GM21723 (cell line): ENCODE results near the gene P4HB.

Experiments used
- ATAC-seq: cut with Tn5 transposase; IDR thresholded peaks from one replicate; pipeline ENCODE4 v1.9.1; 2021; ENCODE audit warnings: mild to moderate bottlenecking, moderate library complexity; ENCODE audit not compliant: unreplicated experiment

Gene P4HB

DNA sequence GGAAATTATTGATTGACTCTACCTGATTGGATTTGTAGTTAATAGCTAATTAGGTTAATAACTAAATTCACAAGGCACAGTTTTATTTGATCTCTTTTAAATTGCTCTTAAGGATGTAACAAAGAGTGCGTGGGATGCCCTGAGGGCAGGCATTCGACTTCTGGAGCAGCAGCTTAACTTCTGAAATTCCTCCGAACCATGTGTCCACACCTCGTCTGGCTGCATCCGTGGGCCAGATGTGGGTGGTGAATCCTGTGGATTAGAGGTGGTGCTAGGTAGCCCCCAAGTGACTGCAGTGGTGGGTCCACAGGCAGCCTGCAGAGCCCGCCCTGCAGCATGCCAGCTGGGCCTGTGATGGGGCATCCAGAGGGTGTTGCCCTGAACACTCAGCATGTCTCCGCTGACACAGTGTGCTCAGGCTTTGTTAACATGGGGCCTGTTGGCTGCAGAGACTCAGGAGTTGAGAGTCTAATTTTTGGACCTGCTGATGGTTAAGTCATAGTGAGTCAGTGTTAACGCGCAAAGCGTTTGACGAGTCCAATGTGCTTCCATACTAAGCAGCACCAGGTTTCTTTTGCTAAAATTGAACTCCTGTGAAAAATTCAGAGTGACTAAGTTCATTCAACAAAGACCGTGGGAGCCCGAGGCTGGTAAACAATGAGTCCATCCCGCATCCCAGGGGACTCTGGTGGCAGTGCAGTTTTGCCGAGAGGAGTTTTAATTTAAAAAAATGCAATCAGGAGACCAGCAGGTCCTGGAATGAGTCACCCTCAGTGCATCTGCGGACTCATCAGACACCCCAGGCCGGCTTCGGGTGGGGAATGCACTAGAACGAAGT lies 37.9 kb upstream of the P4HB start:
- no peak for ATAC-seq

GRCh38 chr17:81895400-81895799 lies 35.1 kb upstream of the P4HB start:
- no peak for ATAC-seq

- no peak for ATAC-seq
Measured at GRCh38 chr17:81891303-81891552, 30.9 kb upstream of the P4HB start.

- ATAC-seq = no peak
Measured at GRCh38 chr17:81890447-81891302, 30.3 kb upstream of the P4HB start.

DNA sequence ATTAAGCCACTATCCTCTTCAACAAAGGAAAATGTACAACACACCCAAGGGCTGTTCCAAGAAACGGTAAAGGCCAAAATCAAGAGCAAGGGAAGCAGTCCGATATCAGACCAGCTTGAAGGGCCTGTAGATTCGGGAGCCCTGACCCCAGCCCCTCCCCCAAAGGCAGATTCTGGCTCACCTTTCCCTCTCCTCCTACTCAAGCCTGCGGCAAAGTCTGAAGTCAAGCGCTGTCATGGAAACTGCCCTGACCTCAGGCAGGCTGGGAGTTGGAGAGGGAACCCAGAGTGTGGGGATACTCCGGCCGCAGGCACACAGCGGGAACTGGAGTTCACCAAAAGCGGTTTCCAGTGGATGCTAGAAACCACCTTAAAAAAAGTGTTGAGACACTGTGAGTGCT lies 29.3 kb upstream of the P4HB start:
- no peak for ATAC-seq

- ATAC-seq = no peak
Measured at GRCh38 chr17:81888988-81889595, 28.8 kb upstream of the P4HB start.

DNA sequence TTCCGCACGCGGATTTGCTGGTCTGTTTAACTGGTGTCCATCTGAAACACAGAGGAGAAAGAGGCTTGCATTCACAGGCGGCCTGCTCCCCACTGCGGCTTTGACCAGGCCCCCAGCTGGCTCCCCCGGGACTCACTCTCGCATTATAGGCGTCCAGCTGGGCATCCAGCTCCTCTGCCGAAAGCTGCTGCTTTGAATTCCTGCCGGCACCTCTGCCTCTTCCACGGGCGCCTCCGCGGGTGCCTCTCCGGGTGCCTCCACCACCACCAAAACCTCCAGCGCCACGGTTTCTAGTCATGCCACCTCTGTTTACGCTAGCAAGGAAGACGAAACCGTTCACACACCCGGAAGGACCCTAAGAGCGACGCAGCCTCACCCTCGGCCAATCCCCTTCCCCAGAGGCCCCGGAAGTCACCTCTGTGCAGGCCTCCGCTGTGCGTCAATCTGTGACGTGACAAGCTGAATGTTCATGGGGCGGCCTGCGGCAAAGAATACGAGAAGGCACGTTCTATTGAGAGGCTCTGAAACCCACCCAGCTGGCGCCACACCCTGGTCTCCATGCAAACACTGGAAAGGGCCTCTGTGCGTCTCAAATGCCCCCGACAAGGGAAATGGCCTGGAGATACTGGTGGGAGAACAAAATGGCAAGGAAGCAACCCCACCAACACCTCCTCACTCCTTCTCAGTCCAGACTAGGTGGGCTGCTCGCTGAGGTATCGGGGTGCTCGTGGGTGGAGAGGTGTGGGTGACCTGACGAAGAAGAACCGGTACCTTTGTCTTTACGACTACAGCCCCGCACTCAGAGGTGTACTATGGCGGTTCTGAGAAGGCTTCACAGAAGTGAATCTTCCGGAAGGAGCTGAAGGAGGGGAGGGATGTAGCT lies 28.0 kb upstream of the P4HB start:
- no peak for ATAC-seq

DNA sequence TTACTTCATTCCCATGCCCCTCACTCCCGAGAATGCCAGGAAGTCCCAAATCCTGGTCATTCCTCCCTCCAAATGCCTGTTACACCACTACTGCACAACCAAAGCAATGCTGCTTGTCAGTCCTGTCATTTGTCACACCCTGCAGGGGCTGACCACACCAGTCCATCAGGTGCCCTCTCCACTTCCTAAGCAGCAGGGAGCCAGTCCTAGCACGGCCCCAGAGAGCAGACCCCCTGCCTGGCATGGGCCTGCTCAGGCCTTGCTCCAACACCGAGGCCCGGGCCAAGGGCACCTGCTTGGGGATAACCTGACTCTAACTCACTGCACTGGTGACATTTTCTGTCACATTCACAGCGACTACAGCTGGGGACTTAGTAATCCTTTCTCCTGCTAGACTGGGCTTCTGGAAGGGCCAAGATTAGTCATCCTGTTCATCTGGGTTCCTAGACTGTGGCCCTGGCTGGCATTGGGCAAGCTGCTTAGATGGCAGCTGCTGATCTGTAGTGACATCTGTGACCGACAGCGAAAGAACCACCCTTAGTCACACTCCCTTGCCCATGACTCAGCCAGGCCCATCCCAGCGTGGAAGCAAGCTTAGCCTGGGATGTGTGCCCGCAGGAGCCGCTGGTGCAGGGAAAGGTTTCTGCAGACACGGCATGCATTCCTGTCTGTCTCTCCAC lies 25.7 kb upstream of the P4HB start:
- ATAC-seq = no peak

DNA sequence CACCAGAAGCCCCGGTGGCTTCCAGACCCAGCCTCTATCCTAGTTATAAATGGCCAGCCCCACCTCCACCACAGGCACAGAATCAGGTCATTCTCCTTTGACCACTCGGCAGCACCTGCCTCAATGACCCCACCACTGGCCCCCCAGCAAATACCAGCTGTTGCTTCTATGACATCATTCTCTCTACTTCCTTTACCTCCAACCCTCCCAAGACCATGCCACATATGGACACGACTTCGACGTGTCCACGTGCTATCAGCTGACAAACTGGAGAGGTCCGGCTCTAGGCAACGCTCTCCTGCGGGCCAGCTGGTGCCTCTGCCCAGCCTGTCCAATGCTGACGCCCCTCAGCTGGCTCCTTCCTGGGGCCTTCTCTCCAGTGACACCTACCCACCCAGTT lies 25.1 kb upstream of the P4HB start:
- no peak for ATAC-seq

- no peak for ATAC-seq
Measured at GRCh38 chr17:81884968-81885367, 24.6 kb upstream of the P4HB start.

- no peak for ATAC-seq
Measured at GRCh38 chr17:81884520-81884919, 24.2 kb upstream of the P4HB start.

- no peak for ATAC-seq
Measured at GRCh38 chr17:81879121-81879520, 18.8 kb upstream of the P4HB start.

DNA sequence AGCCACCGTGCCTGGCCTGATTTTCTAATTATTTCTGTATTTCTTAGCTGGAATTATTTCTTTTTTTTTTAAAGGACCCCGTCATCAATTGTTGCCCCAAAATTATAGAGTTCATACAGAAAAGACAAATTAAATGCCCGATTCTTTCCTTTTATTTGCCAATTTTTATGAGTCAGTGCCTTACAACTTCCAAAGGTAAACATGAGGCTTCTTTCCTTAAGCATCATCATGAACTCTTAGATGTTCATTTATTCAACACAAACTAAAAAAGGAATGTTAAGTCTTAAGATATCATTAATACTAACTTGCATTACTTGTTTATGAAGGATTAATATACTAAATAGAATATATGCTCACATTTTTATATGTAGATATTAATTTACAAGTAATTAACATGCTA lies 18.0 kb upstream of the P4HB start:
- ATAC-seq = no peak

DNA sequence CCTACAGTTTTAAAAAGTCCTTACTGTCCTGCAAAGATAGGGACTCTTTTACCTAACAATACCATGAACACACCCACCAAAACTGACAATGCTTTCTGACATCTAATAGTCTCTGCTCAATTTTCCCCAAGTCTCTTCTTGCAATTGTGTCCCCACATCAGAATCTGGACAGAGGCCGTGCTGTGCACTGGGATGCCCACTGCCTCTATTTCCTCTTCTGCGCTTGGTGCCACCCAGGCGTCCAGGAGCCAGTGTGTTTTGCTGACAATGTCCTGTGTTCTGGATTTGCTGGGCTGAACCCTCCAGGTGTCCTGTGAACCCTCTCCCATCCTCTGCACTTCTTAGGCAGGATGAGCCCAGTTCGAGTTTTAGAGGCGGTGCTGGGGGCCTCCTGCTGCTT lies 17.2 kb upstream of the P4HB start:
- ATAC-seq = no peak

GRCh38 chr17:81871387-81872230 lies 11.3 kb upstream of the P4HB start:
- peak; percentile 32 for ATAC-seq

DNA sequence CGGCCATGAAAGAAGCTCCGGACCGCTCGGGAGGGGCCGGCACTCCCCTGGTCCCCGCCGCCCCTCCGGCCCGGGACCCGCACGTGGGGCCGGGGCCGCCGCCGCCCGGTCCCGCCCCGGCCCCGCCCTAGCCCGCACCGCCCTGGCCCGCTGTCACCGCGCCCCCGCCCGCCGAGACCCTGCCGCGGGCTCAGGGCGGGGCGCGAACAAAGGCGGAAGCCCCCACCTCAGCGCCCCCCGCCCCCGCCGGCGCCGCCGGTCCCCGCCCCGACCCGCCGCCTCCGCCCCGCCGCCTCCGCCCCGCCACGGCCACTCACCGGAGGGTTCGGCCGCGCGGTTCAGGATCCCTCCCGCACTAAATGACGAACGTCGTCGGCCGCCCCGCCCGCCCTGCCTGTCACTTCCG lies 10.6 kb upstream of the P4HB start, which contains the start of gene ARHGDIA:
TSS of gene ARHGDIA (minus strand) at position 357 of the 406 bp plus-strand sequence. CDS start 1,407 bp downstream, outside the sequence.
- peak; percentile 18 for ATAC-seq

- no peak for ATAC-seq
Measured at GRCh38 chr17:81870131-81870980, 10.0 kb upstream of the P4HB start.
